Measurements from ENCODE around the gene ZNF423. TPM values are rescaled to one million over a fixed set of nuclear protein-coding genes. Genes with fewer than 3 reads are reported as not detected.

Gene ZNF423
- polyA plus RNA-seq, 1 of the 3 experiments (the other 2 are of a cell fraction): 1.2 TPM

DNA sequence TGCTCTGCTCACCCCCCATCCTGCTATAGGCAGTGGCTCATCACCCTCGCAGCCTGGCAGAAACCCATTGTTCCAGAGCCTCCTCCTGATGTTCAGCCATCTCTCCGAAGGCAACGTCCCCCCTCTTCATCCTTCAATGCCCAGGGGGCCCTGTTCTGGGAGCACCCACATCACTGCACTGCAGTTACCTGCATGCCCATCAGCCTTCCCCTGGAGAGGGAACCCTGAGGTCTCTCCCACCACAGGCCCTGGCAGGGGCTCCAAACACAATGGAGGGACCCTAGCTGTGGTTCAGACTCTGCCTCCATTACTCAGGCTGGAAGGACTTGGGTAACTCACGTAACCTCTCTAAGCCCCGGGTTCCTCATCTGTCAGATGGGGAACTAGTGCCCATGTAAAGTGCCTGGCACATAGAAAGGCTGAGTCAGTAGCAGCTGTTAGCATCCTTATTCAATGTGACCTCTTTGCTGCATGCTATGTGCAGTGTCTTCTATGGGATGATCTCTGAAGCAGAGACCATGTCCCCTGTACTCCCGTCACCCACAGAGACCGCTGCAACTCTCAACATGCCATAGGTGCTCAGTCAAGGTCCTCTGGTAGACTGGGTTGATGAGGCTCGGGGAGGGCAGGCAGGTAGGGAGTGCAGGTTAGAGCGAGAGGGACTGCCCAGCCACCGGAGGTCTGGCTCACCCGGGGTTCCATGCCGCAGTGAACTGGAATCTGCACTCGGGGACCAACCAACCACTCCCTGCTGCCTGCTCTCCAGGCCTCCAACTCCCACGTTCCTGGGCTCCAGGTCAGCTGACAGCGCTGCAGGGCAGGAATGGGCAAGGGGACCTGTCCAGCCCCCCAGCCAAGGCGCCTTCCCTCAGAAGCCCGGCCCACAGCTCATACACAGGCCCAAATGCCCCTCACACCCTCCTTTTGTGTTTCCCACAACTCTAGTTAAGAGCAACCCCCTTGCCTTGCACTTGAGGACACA lies 233.2 kb downstream of the ZNF423 start:
- Histone ChIP-seq H3K9me2 (no peaks in the 10 kb centered on the region), H3K27me3 (ENCODE audit: insufficient read depth) (no peaks in the 10 kb centered on the region), H3K4me3 (ENCODE audit: low read depth in 2 of 2, low read length in 1 of 2) (no peak overlapping the region), H2AFZ (ENCODE audit: low read depth) (no peak overlapping the region), H3F3A (replicated peaks; ENCODE audit: insufficient read depth) (no peaks in the 10 kb centered on the region), H3K4me1 (ENCODE audit: control insufficient read depth in 1 of 2, insufficient read depth in 2 of 2, low read depth in 1 of 2, low read length in 1 of 2) (peaks cover 26 to 42% of the 10 kb centered on the region in 2 experiments), H4K20me1 (ENCODE audit: insufficient read depth) (no peaks in the 10 kb centered on the region), H3K9me3 (no peaks in the 10 kb centered on the region), H3K36me3 (replicated peaks in 1 of 2; ENCODE audit: control insufficient read depth in 1 of 2, insufficient read depth in 2 of 2, low read length in 1 of 2) (no peaks in the 10 kb centered on the region), H3K9ac (no peak overlapping the region), H3K79me2 (ENCODE audit: insufficient read depth) (no peaks in the 10 kb centered on the region), H3K4me2 (no peak overlapping the region), H3K27ac (ENCODE audit: low read depth in 2 of 2, low read length in 1 of 2) (peak overlapping the region in 1 of 2 experiments; percentile 13; a peak in 1 of 4 replicates)
- no peak for TF ChIP-seq YY1 (IDR thresholded peaks at IDR 0.05; ENCODE audit: low read depth)
- DNase-seq: no peak
- POLR2A ChIA-PET: no interaction called here
- CTCF ChIA-PET: no interaction called here
- WGBS (ENCODE audit: low lambda C conversion rate): 76% methylated on average over 11 of the region's 17 CpGs

DNA sequence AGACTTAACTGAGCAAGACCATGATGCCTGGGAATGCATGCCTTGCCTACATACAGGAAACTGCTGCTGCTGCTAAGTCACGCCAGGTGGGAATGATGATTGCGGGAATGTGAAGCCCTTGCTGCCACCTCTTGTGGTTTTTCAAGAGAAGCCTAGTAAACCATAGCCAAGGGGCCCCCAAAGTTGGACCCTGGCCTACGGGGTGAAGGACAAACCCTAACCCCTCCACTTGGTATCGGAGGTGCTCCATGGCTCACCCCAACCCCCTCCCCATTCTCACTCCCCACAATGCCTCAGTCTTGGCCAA lies 233.9 kb downstream of the ZNF423 start:
- Histone ChIP-seq H3K27ac (ENCODE audit: low read depth in 2 of 2, low read length in 1 of 2) (peak overlapping the region in 1 of 2 experiments; percentile 80; a peak in 3 of 4 replicates), H3K36me3 (replicated peaks in 1 of 2; ENCODE audit: control insufficient read depth in 1 of 2, insufficient read depth in 2 of 2, low read length in 1 of 2) (no peaks in the 10 kb centered on the region), H3K9ac (no peak overlapping the region), H3K27me3 (ENCODE audit: insufficient read depth) (no peaks in the 10 kb centered on the region), H3K4me1 (ENCODE audit: control insufficient read depth in 1 of 2, insufficient read depth in 2 of 2, low read depth in 1 of 2, low read length in 1 of 2) (peaks cover 26 to 49% of the 10 kb centered on the region in 2 experiments), H3K4me2 (no peak overlapping the region), H3K4me3 (ENCODE audit: low read depth in 2 of 2, low read length in 1 of 2) (no peak overlapping the region), H3K79me2 (ENCODE audit: insufficient read depth) (no peaks in the 10 kb centered on the region), H4K20me1 (ENCODE audit: insufficient read depth) (no peaks in the 10 kb centered on the region), H2AFZ (ENCODE audit: low read depth) (no peak overlapping the region), H3K9me3 (no peaks in the 10 kb centered on the region), H3F3A (replicated peaks; ENCODE audit: insufficient read depth) (no peaks in the 10 kb centered on the region), H3K9me2 (no peaks in the 10 kb centered on the region)
- DNase-seq: no peak
- 100% methylated on average over 2 of the region's 4 CpGs for WGBS (ENCODE audit: low lambda C conversion rate)
- CTCF ChIA-PET: no interaction called here
- TF ChIP-seq JUND (IDR thresholded peaks at IDR 0.05): no peak
- no peak for TF ChIP-seq FOXM1 (IDR thresholded peaks at IDR 0.05; ENCODE audit: low read depth)
- TF ChIP-seq CHD2 (IDR thresholded peaks at IDR 0.05; ENCODE audit: low read length, partially characterized antibody): no peak
- TF ChIP-seq, protein P1, sequence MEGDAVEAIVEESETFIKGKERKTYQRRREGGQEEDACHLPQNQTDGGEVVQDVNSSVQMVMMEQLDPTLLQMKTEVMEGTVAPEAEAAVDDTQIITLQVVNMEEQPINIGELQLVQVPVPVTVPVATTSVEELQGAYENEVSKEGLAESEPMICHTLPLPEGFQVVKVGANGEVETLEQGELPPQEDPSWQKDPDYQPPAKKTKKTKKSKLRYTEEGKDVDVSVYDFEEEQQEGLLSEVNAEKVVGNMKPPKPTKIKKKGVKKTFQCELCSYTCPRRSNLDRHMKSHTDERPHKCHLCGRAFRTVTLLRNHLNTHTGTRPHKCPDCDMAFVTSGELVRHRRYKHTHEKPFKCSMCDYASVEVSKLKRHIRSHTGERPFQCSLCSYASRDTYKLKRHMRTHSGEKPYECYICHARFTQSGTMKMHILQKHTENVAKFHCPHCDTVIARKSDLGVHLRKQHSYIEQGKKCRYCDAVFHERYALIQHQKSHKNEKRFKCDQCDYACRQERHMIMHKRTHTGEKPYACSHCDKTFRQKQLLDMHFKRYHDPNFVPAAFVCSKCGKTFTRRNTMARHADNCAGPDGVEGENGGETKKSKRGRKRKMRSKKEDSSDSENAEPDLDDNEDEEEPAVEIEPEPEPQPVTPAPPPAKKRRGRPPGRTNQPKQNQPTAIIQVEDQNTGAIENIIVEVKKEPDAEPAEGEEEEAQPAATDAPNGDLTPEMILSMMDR (IDR thresholded peaks at IDR 0.05): no peak
- TF ChIP-seq EP300 (IDR thresholded peaks at IDR 0.05; ENCODE audit: borderline replicate concordance in 1 of 2, low read depth in 1 of 2, low read length in 1 of 2): no peak
- TF ChIP-seq, protein P2, sequence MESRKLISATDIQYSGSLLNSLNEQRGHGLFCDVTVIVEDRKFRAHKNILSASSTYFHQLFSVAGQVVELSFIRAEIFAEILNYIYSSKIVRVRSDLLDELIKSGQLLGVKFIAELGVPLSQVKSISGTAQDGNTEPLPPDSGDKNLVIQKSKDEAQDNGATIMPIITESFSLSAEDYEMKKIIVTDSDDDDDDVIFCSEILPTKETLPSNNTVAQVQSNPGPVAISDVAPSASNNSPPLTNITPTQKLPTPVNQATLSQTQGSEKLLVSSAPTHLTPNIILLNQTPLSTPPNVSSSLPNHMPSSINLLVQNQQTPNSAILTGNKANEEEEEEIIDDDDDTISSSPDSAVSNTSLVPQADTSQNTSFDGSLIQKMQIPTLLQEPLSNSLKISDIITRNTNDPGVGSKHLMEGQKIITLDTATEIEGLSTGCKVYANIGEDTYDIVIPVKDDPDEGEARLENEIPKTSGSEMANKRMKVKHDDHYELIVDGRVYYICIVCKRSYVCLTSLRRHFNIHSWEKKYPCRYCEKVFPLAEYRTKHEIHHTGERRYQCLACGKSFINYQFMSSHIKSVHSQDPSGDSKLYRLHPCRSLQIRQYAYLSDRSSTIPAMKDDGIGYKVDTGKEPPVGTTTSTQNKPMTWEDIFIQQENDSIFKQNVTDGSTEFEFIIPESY (IDR thresholded peaks at IDR 0.05; ENCODE audit: borderline replicate concordance, low read depth): no peak
- TF ChIP-seq YY1 (IDR thresholded peaks at IDR 0.05; ENCODE audit: low read depth): no peak
- TF ChIP-seq, protein P3, sequence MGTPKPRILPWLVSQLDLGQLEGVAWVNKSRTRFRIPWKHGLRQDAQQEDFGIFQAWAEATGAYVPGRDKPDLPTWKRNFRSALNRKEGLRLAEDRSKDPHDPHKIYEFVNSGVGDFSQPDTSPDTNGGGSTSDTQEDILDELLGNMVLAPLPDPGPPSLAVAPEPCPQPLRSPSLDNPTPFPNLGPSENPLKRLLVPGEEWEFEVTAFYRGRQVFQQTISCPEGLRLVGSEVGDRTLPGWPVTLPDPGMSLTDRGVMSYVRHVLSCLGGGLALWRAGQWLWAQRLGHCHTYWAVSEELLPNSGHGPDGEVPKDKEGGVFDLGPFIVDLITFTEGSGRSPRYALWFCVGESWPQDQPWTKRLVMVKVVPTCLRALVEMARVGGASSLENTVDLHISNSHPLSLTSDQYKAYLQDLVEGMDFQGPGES (IDR thresholded peaks at IDR 0.05; ENCODE audit: low read depth, low read length): no peak
- no peak for TF ChIP-seq MXI1 (IDR thresholded peaks at IDR 0.05; ENCODE audit: low read depth, low read length)
- no peak for TF ChIP-seq GATA2 (CRISPR knock-in tag; IDR thresholded peaks at IDR 0.05)
- no peak for TF ChIP-seq TCF12 (IDR thresholded peaks at IDR 0.05)
- no peak for TF ChIP-seq TEAD4 (IDR thresholded peaks at IDR 0.05; ENCODE audit: borderline replicate concordance, insufficient read depth)
- no peak for TF ChIP-seq FOXJ3 (CRISPR knock-in tag; IDR thresholded peaks at IDR 0.05)
- TF ChIP-seq, protein P4, sequence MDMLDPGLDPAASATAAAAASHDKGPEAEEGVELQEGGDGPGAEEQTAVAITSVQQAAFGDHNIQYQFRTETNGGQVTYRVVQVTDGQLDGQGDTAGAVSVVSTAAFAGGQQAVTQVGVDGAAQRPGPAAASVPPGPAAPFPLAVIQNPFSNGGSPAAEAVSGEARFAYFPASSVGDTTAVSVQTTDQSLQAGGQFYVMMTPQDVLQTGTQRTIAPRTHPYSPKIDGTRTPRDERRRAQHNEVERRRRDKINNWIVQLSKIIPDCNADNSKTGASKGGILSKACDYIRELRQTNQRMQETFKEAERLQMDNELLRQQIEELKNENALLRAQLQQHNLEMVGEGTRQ (IDR thresholded peaks at IDR 0.05; ENCODE audit: borderline replicate concordance, low read depth, low read length): no peak
- no peak for TF ChIP-seq RCOR1 (IDR thresholded peaks at IDR 0.05; ENCODE audit: low read length)
- POLR2A ChIA-PET: no interaction called here
